B cell (primary cell): Measurements from ENCODE around the gene ITGB3. TPM values are rescaled to one million over a fixed set of nuclear protein-coding genes. Genes with fewer than 3 reads are reported as not detected.

Experiments
- ATAC-seq: fragments of 200-7000 bp; cut with Tn5 transposase; one replicate; pipeline ENCODE4 v1.10.0; 2021; ENCODE audit warnings: low read depth, mild to moderate bottlenecking, moderate number of reproducible peaks, moderate library complexity
- CTCF ChIA-PET: fragments of 350-600 bp; sonication (Branson Sonifier 250); formaldehyde crosslinking; loops from one replicate; lab custom pipeline; 2021; ENCODE audit warnings: antibody characterized with exemption, inconsistent platforms; lab: Charles Lee
- POLR2A ChIA-PET: fragments of 350-600 bp; sonication (Branson Sonifier 250); formaldehyde crosslinking; loops from one replicate; lab custom pipeline; 2021; ENCODE audit warnings: antibody characterized with exemption; lab: Charles Lee
- DNase-seq: peaks from one replicate; pipeline ENCODE4 v3.0.0; 2013
- H2AFZ ChIP-seq: 2 replicates; pipeline ENCODE4 v1.6.1; 2012; ENCODE audit warnings: mild to moderate bottlenecking, low read depth, low read length; ENCODE audit not compliant: insufficient read depth, poor library complexity, severe bottlenecking
- H3K27ac ChIP-seq, 2 donors: 1 replicate in 1 of 2; 2 replicates in 1 of 2; pipeline ENCODE4 v1.5.1; 2012 to 2013; ENCODE audit warnings: low read length in 2 of 2, mild to moderate bottlenecking in 2 of 2, moderate library complexity in 1 of 2
- H3K27me3 ChIP-seq, 4 experiments: fragments of 200-600 bp in 1 of 4; sonication (generic) in 1 of 4; replicated peaks in 1 of 4; 1 replicate in 2 of 4; 2 replicates in 2 of 4; pipeline versions ENCODE4 v1.6.1 to v1.7.0; 2013 to 2016; ENCODE audit warnings: low read length in 3 of 4, mild to moderate bottlenecking in 2 of 4, mixed read lengths in 1 of 4, moderate library complexity in 1 of 4; ENCODE audit not compliant: insufficient read depth in 4 of 4, control insufficient read depth in 3 of 4; ENCODE audit errors: control extremely low read depth in 1 of 4
- H3K36me3 ChIP-seq, 2 experiments: replicated peaks in 1 of 2; 1 replicate in 1 of 2; 2 replicates in 1 of 2; pipeline versions ENCODE4 v1.6.1 to v1.7.1; 2013; ENCODE audit warnings: low read length in 1 of 2; ENCODE audit not compliant: insufficient read depth in 2 of 2, control insufficient read depth in 1 of 2; ENCODE audit errors: control extremely low read depth in 1 of 2, extremely low read depth in 1 of 2
- H3K4me1 ChIP-seq, 2 donors: fragments of 200-600 bp in 1 of 2; sonication (generic) in 1 of 2; 1 replicate in 1 of 2; 2 replicates in 1 of 2; pipeline versions ENCODE4 v1.5.1 to v1.6.1; 2013 to 2017; ENCODE audit warnings: low read length in 2 of 2; ENCODE audit not compliant: control insufficient read depth in 2 of 2, insufficient read depth in 2 of 2
- H3K4me2 ChIP-seq: replicated peaks from 2 replicates; pipeline ENCODE3; 2012; ENCODE audit warnings: mild to moderate bottlenecking, low read depth, low read length; ENCODE audit not compliant: poor library complexity, severe bottlenecking
- H3K4me3 ChIP-seq, 5 experiments: fragments of 200-600 bp in 1 of 5; sonication (generic) in 1 of 5; 1 replicate in 3 of 5; 2 replicates in 2 of 5; pipeline versions ENCODE4 v1.5.1 to v1.7.0; 2011 to 2016; ENCODE audit warnings: low read length in 4 of 5, mild to moderate bottlenecking in 4 of 5, low read depth in 2 of 5, control low read depth in 1 of 5, moderate library complexity in 1 of 5; ENCODE audit not compliant: insufficient read depth in 1 of 5; ENCODE audit errors: control extremely low read depth in 1 of 5, extremely low read depth in 1 of 5
- H3K79me2 ChIP-seq: fragments of 200-600 bp; sonication (generic); one replicate; pipeline ENCODE4 v1.6.0; 2016; ENCODE audit warnings: low read length; ENCODE audit not compliant: control insufficient read depth, insufficient read depth
- H3K9ac ChIP-seq: fragments of 200-600 bp; sonication (generic); 2 replicates; pipeline ENCODE4 v1.6.1; 2017; ENCODE audit warnings: mild to moderate bottlenecking, low read length, moderate library complexity
- H3K9me3 ChIP-seq, 3 donors: one replicate each; pipeline versions ENCODE4 v1.6.1 to v1.7.1; 2013; ENCODE audit warnings: low read length in 2 of 3; ENCODE audit not compliant: control insufficient read depth in 2 of 3, insufficient read depth in 1 of 3; ENCODE audit errors: control extremely low read depth in 1 of 3
- H4K20me1 ChIP-seq: 2 replicates; pipeline ENCODE4 v1.6.0; 2012; ENCODE audit warnings: mild to moderate bottlenecking, low read length; ENCODE audit not compliant: insufficient read depth, control insufficient read depth, poor library complexity, severe bottlenecking
- H3K27ac Mint-ChIP-seq: one replicate; pipeline ENCODE4 v1.8.0; 2021; ENCODE audit warnings: mixed read lengths
- H3K27me3 Mint-ChIP-seq: one replicate; pipeline ENCODE4 v1.8.0; 2021; ENCODE audit warnings: mixed read lengths
- H3K4me1 Mint-ChIP-seq: one replicate; pipeline ENCODE4 v1.8.0; 2021; ENCODE audit warnings: mixed read lengths
- H3K4me3 Mint-ChIP-seq: one replicate; pipeline ENCODE4 v1.8.0; 2021; ENCODE audit warnings: mixed read lengths
- H3K9me3 Mint-ChIP-seq: one replicate; pipeline ENCODE4 v1.8.0; 2022; ENCODE audit warnings: mixed read lengths; ENCODE audit not compliant: insufficient read depth
- CTCF ChIP-seq: fragments of 200-600 bp; IDR thresholded peaks from one replicate; pipeline ENCODE4 v1.8.0; 2022; ENCODE audit warnings: antibody characterized with exemption, mild to moderate bottlenecking
- EZH2 ChIP-seq: IDR thresholded peaks from 2 replicates; pipeline ENCODE4 v1.6.1; 2012; ENCODE audit warnings: borderline replicate concordance, low read depth, mild to moderate bottlenecking, moderate library complexity, low read length; ENCODE audit not compliant: insufficient read depth, poor library complexity, severe bottlenecking
- WGBS: methylation state at CpG from one replicate; pipeline ENCODE4 v1.1.5; 2013; ENCODE audit warnings: missing lambda C conversion rate; ENCODE audit not compliant: insufficient coverage; 5-methylcytosine and 5-hydroxymethylcytosine counted together
- intact Hi-C: fragments of 100-400 bp; cut with micrococcal nuclease; formaldehyde crosslinking; loops from one replicate; pipeline ENCODE4 v1.10.0; 2022
- polyA plus RNA-seq: library from polyadenylated mRNA; depleted of rRNA; stranded (reverse); fragments of >200 nt; gene quantifications from 2 replicates; pipeline ENCODE4 v1.2.3, GENCODE V29; 2012
- total RNA-seq, 2 donors: library from RNA; stranded (reverse); fragments of 120-200 nt in 1 of 2; gene quantifications; 1 replicate in 1 of 2; 2 replicates in 1 of 2; pipeline versions ENCODE4 v1.2.3 to v1.2.4, GENCODE V29; 2013 to 2022

Gene ITGB3
- total and polyA plus RNA-seq, 2 donors (not counting 1 experiment from before 2014, with no cell fraction given) = 0.07 to 11.4 TPM

GRCh38 chr17:47221154-47221553 is 32.5 kb upstream of the ITGB3 start:
- no peak overlapping the region for H3K4me3 ChIP-seq
- H3K36me3 ChIP-seq = no peaks in the 10 kb centered on the region
- H3K27me3 ChIP-seq = no peaks in the 10 kb centered on the region
- CTCF ChIA-PET = interaction anchor here (0.7 to 3.6 kb wide), 4 partner anchors 8 to 95 kb away, joined by 3 to 27 read pairs (median 6); partner anchors contain the start of gene MYL4
- H3K4me1 Mint-ChIP-seq = peaks cover 41% of the 10 kb centered on the region
- H3K27me3 Mint-ChIP-seq = no peaks in the 10 kb centered on the region
- DNase-seq = no peak
- no peaks in the 10 kb centered on the region for H4K20me1 ChIP-seq
- H3K4me2 ChIP-seq = peak overlapping the region; percentile 34
- POLR2A ChIA-PET = no interaction called here
- no peak overlapping the region for H3K9ac ChIP-seq
- no peak for TF ChIP-seq CTCF
- H3K4me1 ChIP-seq = peaks cover 37 to 49% of the 10 kb centered on the region in 2 donors
- H2AFZ ChIP-seq = no peak overlapping the region
- H3K9me3 ChIP-seq = peaks cover 0 to 14% (median 0%) of the 10 kb centered on the region in 3 donors
- no peaks in the 10 kb centered on the region for H3K9me3 Mint-ChIP-seq
- peak; percentile 26 for ATAC-seq
- H3K4me3 Mint-ChIP-seq = no peak overlapping the region
- H3K79me2 ChIP-seq = no peaks in the 10 kb centered on the region
- H3K27ac ChIP-seq = no peak overlapping the region
- intact Hi-C loops = loop anchor here (5.0 kb wide), 1 partner anchor 34 kb away; the partner anchor contains the start of gene CDC27
- no peak overlapping the region for H3K27ac Mint-ChIP-seq
- 20% methylated on average over 5 of the region's 6 CpGs for WGBS

GRCh38 chr17:47222047-47222446 is 31.6 kb upstream of the ITGB3 start:
- Mint-ChIP-seq H3K4me3 (no peak overlapping the region), H3K27ac (no peak overlapping the region), H3K27me3 (no peaks in the 10 kb centered on the region), H3K9me3 (no peaks in the 10 kb centered on the region), H3K4me1 (peaks cover 38% of the 10 kb centered on the region)
- no peak for ATAC-seq
- Histone ChIP-seq H3K9me3 (peaks cover 0 to 14% (median 0%) of the 10 kb centered on the region in 3 donors), H3K9ac (no peak overlapping the region), H3K4me3 (no peak overlapping the region), H3K27me3 (no peaks in the 10 kb centered on the region), H4K20me1 (no peaks in the 10 kb centered on the region), H2AFZ (no peak overlapping the region), H3K27ac (no peak overlapping the region), H3K79me2 (no peaks in the 10 kb centered on the region), H3K4me2 (peak overlapping the region; percentile 34), H3K4me1 (peaks cover 37 to 46% of the 10 kb centered on the region in 2 donors), H3K36me3 (no peaks in the 10 kb centered on the region)
- WGBS = 92% methylated on average over 2 of the region's 4 CpGs
- ChIA-PET CTCF (no interaction called here), POLR2A (no interaction called here)
- intact Hi-C loops = loop anchor here (5.0 kb wide), 1 partner anchor 35 kb away; the partner anchor contains the start of gene CDC27
- no peak for DNase-seq
- TF ChIP-seq EZH2 (no peak), CTCF (no peak)
